GM21526 (cell line): ENCODE measurements around the gene SLC66A2.
"Not testable (repeated sequence)": the region's sequence is repeated elsewhere in the genome, so short reads cannot be mapped to it uniquely, and the experiment has no call there.

Source experiments
- ATAC-seq: cut with Tn5 transposase; IDR thresholded peaks from one replicate; pipeline ENCODE4 v1.9.1; 2021; ENCODE audit warnings: moderate library complexity; ENCODE audit not compliant: unreplicated experiment, low FRiP score

SLC66A2 gene

DNA sequence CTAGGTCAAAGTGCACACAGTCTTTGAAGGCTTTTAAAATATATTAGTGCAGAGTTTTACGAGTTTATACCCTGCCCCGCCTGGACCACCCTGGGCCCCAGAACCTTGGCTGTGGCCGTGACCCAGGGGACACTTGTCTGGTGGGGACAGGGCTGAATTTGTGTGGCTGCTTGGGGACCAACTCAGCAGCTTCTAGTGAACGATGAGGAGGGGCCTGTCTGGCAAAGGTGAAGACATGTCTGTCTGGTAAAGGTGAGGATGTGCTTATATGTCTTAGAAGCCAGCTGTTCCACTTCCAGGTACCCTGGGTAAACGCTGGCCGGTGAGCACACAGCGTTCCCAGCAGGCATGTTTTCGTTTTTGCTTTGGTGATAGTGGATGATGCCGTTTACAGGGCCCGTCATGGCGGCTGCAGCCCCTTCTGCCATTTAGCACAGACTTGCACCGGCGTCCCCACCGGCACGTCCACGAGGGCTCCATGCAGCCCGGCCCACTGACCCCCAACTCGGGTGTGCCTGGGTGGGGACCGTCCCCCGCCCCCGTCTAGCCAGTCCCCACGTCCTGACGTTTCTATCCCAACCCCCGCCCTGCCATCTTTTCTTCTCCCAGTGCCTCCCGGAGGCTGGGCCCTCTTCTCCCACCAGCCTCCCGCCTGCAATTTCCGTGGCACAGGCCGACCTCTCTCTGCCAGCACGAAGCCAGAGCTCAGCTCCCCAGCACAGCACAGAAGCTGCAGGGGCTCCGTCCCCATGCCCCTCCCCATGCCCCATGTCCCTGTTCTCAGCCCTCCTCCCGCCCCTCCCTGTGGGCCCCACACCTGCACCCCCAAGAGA lies 67.8 kb downstream of the SLC66A2 start:
- ATAC-seq = no peak

DNA sequence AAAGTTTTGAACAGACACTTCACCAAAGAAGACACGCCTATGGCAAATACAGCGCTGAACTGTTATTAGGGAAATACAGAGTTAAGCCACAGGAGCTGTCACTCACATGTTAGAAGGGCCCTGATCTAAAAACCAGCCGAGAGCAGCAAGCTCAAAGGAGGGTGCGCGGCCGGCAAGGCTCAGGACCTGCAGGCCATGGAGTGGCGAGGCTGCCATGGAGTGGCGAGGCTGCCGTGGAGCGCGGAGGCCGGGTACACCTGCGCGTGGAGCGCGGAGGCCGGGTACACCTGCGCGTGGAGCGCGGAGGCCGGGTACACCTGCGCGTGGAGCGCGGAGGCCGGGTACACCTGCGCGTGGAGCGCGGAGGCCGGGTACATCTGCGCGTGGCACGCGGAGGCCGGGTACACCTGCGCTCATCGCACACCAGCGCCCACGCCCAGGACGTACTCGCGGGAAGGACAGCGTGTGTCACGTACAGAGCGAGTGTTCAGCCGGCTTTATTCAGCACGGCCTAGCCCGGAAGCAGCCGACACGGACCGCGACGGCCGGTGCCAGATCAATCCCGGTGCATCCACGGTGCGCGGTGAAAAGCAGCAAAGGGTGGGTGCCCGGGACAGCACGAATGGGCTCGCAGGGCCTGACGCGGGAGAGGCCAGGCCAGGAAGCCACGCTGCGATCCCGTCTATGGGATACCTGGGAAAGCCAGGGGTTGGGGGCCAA lies 68.8 kb downstream of the SLC66A2 start:
- no peak for ATAC-seq

- no peak for ATAC-seq
These were observed 69.8 kb downstream of the SLC66A2 start for GRCh38 chr18:79881695-79882094.

DNA sequence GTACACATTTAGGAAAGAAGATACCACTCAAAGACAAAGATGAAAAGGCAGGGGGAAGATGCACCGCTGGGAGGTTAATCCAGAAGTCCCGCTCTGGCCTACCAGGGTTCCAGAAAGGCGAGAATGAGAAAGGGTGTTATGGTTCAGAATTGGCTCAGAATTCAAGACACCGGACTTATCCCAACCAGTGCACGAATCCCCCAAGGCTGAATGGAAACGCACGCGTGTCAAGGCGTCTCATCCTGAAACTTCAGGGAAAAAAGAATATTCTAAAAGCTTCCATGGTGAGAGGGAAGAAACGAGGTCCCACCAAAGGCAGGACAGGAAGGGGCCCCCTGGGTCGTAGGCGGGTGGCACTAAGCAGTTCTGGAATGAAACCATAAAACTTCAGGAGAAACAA lies 71.9 kb downstream of the SLC66A2 start:
- ATAC-seq = no peak

DNA sequence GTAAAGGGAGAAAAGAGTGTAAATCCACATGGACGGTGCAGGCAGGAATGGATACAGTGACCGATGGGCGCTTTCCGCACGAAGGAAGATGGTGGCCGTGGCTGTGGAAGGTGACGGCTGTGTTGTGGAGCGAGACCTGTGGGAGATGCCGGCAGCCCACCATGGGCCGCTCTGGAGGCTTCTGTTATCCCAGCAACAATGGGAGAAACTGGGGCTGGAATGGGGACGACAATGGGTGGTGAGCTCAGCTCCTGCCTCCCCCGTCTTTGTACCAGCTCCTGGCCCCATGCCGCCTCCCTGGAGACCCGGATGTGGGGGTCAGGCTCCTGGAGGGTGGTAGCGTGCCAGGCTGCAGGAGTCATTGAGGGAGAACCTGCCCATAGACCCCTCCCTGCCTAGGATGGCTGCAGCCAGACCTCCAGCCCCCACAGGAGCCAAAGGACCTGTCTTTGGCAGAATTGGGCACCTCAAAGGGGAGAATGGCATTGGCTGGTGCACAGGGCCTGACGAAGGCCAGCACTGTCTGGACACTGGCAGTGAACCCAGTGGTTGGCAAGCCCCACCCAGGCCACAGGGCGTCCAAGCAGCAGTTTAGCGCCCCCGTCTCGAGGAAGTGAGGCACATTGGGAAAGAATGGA lies 72.6 kb downstream of the SLC66A2 start:
- no peak for ATAC-seq

DNA sequence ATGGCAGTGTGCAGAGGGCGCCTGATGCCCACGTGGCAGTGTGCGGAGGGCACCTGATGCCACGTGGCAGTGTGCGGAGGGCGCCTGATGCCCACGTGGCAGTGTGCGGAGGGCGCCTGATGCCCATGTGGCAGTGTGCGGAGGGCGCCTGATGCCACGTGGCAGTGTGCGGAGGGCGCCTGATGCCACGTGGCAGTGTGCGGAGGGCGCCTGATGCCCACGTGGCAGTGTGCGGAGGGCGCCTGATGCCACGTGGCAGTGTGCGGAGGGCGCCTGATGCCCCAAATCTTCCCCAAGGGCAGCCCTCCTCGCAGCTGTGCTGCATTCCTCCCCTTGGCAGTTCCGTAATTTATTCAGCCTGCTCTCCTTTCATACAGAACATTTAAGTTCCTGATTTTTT lies 73.2 kb downstream of the SLC66A2 start:
- ATAC-seq = not testable (repeated sequence)

DNA sequence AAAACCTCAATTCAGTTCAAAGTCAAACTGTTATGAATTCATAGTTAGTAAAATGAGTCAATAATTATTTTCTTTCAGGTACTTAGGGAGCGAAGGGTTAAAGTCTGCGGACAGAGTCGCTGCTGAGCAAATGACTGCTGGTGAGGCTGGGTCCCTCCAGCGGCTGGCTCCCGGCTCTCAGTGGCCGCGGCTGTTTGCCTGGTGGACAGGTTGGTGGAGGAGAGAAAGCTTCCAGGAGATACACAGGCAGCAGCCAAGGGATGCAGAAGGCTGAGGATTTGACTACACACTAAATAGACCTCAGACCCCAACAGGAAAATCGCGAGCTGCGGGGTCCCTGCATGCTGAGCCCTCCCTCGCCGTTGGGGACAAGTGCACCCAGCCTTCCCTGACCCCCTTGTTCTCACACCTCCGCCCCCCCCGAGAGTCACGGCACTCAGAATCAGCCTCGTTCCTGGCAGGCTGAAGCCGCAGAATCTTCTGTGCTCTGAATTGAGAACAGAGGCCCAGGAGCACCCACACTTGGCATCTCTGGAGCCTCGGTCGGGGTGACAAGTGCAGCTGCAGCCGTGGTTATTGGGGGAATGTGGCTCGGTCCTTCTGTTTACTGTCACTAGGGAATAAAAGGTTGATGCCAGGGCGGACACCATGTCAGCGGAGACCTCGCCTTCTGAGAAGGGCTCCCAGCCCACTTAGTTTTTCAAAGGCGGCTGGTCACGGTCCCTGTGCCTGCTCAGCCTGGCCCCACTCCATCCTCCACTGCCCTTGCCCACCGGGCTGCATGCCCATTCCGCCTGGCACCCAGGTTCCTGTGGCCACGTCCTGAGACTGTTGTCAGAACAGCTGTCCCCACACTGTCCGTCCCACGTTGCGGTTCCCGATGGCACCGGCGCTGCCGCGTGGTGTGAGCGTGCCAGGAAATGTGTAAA lies 74.0 kb downstream of the SLC66A2 start:
- ATAC-seq = no peak

- ATAC-seq = no peak
These were observed 75.0 kb downstream of the SLC66A2 start for GRCh38 chr18:79876497-79876896.

DNA sequence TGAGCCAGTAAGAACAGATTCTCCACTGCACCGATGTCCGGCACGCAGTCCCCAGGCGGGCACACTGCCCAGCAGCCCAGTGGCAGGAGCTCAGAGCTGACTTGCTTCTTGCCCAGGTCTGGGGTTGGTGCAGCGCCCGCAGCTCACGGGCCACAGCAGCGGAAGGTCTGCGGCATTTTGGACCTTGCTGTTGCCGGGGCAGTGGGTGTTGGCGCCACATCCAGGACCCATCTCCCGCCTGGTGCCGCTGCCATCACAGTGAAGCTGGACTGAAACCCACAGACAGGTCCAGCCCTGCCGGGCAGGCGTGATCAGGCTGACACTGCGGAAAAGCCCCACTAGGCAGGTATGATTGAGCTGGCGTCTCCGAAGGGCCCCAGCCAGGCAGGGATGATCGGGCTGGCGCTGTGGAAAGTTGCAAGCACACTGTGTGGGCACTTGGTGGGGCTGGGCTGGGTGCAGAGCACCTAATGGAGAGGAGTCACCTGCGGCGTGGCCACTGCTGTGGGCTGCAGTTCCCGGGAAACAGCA lies 75.5 kb downstream of the SLC66A2 start:
- ATAC-seq = no peak

- no peak for ATAC-seq
These were observed 75.9 kb downstream of the SLC66A2 start for GRCh38 chr18:79875531-79875919.

- ATAC-seq = no peak
These were observed 76.6 kb downstream of the SLC66A2 start for GRCh38 chr18:79874553-79875530.

DNA sequence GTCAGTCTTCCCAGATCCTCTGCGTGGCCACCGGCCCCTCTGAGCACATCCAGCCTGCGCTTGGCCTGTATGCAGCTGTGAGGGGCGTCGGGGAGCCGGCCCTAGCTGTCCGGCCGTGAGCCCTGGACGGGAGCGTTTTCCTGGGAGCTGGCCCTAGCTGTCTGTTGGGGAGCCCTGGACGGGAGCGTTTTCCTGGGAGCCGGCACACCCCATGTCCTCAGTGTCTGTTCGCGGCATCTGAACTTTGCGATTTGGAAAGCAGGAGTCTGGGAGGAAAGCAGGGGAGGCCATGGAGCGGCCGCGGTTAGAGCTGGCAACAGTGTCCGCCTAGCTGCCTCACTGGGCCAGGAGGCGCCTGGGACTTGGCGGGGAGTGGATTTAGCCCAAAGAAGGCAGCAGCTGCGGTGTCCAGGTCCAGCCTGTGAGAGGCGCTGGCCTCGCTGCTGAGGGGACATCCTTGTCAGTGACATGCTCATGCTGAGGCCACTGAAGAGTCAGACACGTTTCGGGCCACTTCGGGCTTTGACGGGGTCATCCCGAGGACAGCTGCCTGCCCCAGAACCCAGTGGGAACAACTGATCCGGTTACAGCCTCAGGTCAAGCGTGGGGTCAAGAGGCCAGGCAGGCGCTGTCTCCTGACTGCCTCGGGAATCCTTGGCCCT lies 77.9 kb downstream of the SLC66A2 start:
- ATAC-seq = no peak

DNA sequence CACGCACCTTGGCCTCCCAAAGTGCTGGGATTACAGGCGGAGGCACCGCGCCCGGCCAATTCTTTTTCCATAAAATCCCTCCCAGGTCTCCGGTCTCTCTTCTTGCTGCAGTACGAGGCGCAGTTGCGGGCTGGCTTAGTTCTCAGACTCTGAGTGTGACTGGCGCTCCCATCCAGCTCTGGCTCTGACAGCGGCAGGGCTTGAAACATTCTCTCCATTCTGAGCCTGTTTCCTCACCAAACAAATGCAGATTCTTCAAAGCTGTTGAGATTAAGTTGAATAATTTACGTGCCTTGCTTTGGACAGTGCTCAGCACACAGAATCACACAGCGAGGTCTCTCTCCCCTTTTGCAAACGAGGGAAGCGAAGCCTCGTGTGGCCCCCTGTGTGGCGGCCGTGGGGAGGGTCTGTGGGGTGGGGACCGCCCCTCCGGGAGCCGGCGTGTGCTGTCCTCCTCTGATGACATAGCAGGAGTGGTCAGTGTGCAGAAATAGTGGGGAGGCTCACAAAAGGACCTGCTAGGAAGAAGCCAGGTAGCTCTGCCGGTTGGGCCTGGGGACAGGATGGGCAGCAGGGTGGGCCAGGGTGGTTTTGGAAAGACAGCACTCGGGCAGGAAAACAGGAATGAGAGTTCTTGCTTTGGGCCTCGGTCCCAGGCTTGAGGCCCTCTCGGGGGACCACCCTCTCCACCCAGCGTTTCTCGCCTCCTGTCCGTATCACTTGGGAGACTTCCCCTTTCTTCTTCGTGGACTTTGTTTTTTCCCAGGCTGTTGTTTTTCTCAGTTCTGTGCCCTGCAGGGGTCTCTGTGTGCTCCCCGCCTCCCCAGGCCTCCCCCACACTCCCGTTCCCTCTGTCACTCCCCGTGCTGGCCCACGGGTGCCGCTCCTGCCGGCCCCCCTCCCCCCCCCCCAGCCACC lies 78.7 kb downstream of the SLC66A2 start:
- ATAC-seq = no peak

- no peak for ATAC-seq
These were observed 79.9 kb downstream of the SLC66A2 start for GRCh38 chr18:79871481-79872091.

DNA sequence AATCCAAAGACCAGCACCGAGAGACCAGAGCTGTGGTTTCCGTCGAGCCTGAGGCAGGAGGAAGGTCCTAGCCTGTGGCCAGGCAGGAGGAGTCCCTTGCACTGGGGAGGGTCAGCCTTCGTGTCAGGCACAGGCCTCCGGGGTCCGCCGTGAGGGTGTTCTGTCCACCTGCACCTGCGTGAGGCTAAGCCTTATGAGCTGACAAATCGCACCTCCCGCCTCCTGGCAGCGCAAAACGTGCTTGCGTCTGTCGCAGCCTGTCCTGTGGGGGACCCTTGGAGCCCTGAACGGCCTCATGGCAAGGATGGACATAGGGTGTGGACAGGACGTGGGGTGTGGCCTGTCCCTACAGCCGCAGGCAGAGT lies 80.4 kb downstream of the SLC66A2 start:
- ATAC-seq = no peak

DNA sequence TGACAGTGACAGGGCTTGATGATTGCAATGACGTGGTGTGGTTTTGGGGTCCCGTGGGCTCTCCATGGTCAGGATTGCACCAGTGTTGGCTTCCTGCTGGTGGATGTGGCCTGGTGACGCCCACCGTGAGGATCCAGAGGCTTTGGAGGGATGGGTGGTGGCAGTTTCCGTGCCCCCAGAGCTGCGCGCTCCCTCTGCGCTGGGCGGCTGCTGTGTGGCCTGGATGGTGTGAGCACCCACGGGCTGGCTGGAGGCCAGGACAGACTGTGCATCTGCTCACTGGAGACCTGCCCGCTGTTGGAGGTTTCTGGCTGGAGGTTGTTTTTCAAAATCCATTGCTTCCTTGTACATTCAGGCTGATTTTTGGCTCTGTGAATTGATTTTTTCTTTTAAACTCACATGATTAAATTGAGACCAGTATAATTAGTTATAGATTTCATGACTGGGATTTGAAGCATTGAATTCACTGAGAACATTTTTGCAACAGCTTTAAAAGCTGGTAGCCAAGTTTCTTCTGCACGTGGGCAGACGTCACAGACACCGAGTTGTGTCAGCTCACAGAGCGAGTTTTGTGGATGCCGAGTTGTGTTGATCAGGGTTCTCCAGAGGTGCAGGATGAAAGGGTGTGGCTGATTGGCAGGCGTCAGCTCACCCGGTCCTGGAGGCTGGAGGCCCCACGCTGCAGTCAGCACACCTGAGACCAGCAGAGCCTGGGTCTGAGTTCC lies 81.0 kb downstream of the SLC66A2 start:
- no peak for ATAC-seq
